HG02798 (cell line): ENCODE results near the gene TATDN3.
"Not testable (repeated sequence)": the region's sequence is repeated elsewhere in the genome, so short reads cannot be mapped to it uniquely, and the experiment has no call there.

Experiments used
- ATAC-seq: cut with Tn5 transposase; IDR thresholded peaks from one replicate; pipeline ENCODE4 v1.9.1; 2021; ENCODE audit warnings: mild to moderate bottlenecking; ENCODE audit not compliant: unreplicated experiment, poor library complexity

Gene TATDN3

GRCh38 chr1:212774584-212774983 is 17.1 kb upstream of the TATDN3 start:
- ATAC-seq, result no peak

GRCh38 chr1:212775241-212775640 is 16.5 kb upstream of the TATDN3 start:
- ATAC-seq, result no peak

GRCh38 chr1:212777151-212777550 is 14.5 kb upstream of the TATDN3 start:
- ATAC-seq, result no peak

- not testable (repeated sequence) for ATAC-seq
Observed at GRCh38 chr1:212779086-212779485, 12.6 kb upstream of the TATDN3 start.

GRCh38 chr1:212780759-212781158 is 10.9 kb upstream of the TATDN3 start:
- ATAC-seq, result no peak

GRCh38 chr1:212781225-212781624 is 10.5 kb upstream of the TATDN3 start:
- no peak for ATAC-seq

GRCh38 chr1:212782422-212783154 is 9.1 kb upstream of the TATDN3 start:
- no peak for ATAC-seq

GRCh38 chr1:212783976-212784375 is 7.7 kb upstream of the TATDN3 start:
- ATAC-seq, result no peak

GRCh38 chr1:212785871-212786270 is 5.8 kb upstream of the TATDN3 start:
- no peak for ATAC-seq

GRCh38 chr1:212791261-212791675 is 426 bp upstream of the TATDN3 start:
- ATAC-seq, result peak; percentile 38

GRCh38 chr1:212792396-212792908 is 758 bp downstream of the TATDN3 start:
- ATAC-seq, result no peak

- ATAC-seq, result peak; percentile 85
Observed at GRCh38 chr1:212794561-212795014, 2.9 kb downstream of the TATDN3 start.

- ATAC-seq, result no peak
Observed at GRCh38 chr1:212797681-212798080, 6.0 kb downstream of the TATDN3 start.

GRCh38 chr1:212805767-212806166 is 14.1 kb downstream of the TATDN3 start:
- no peak for ATAC-seq

- no peak for ATAC-seq
Observed at GRCh38 chr1:212814537-212815334, 23.0 kb downstream of the TATDN3 start.

- ATAC-seq, result no peak
Observed at GRCh38 chr1:212816567-212817278, 25.0 kb downstream of the TATDN3 start.

- ATAC-seq, result peak; percentile 66
Observed at GRCh38 chr1:212819726-212820125, 28.0 kb downstream of the TATDN3 start.

GRCh38 chr1:212820969-212821368 is 29.3 kb downstream of the TATDN3 start:
- ATAC-seq, result no peak

- ATAC-seq, result no peak
Observed at GRCh38 chr1:212822956-212823355, 31.3 kb downstream of the TATDN3 start.

GRCh38 chr1:212824201-212824600 is 32.5 kb downstream of the TATDN3 start:
- ATAC-seq, result no peak
